H9 (cell line): ENCODE results near the gene PUM1. TPM values are rescaled to one million over a fixed set of nuclear protein-coding genes. Genes with fewer than 3 reads are reported as not detected.
"Not testable (repeated sequence)": the region's sequence is repeated elsewhere in the genome, so short reads cannot be mapped to it uniquely, and the experiment has no call there.

Experiments
- DNase-seq: peaks from one replicate; pipeline ENCODE4 v3.0.0-alpha.2; 2017
- H2AFZ ChIP-seq: one replicate; pipeline ENCODE4 v1.6.1; 2013; ENCODE audit warnings: mild to moderate bottlenecking, low read length, control low read depth, moderate library complexity
- H2AK5ac ChIP-seq: 2 replicates; pipeline ENCODE4 v1.6.1; 2013; ENCODE audit warnings: low read length, control low read depth, mixed read lengths; ENCODE audit not compliant: insufficient read length
- H2BK120ac ChIP-seq: one replicate; pipeline ENCODE4 v1.6.1; 2013; ENCODE audit warnings: low read depth, mild to moderate bottlenecking, low read length, control low read depth, inconsistent platforms; ENCODE audit not compliant: poor library complexity, severe bottlenecking
- H2BK12ac ChIP-seq: 2 replicates; pipeline ENCODE4 v1.6.1; 2013; ENCODE audit warnings: low read length, control low read depth, mixed read lengths, low read depth; ENCODE audit not compliant: insufficient read length
- H2BK15ac ChIP-seq: 2 replicates; pipeline ENCODE4 v1.6.1; 2013; ENCODE audit warnings: low read depth, low read length, control low read depth
- H2BK20ac ChIP-seq: one replicate; pipeline ENCODE4 v1.6.1; 2013; ENCODE audit warnings: low read depth, mild to moderate bottlenecking, low read length, control low read depth, inconsistent platforms; ENCODE audit not compliant: poor library complexity, severe bottlenecking
- H2BK5ac ChIP-seq: 2 replicates; pipeline ENCODE4 v1.6.1; 2013; ENCODE audit warnings: low read length, control low read depth, mixed read lengths; ENCODE audit not compliant: insufficient read length
- H3K14ac ChIP-seq: 2 replicates; pipeline ENCODE4 v1.6.1; 2013; ENCODE audit warnings: low read length, control low read depth; ENCODE audit not compliant: insufficient read depth
- H3K18ac ChIP-seq: 2 replicates; pipeline ENCODE4 v1.6.1; 2013; ENCODE audit warnings: low read depth, mild to moderate bottlenecking, mixed read lengths, low read length, control low read depth; ENCODE audit not compliant: insufficient read length
- H3K23ac ChIP-seq: 2 replicates; pipeline ENCODE4 v1.6.1; 2013; ENCODE audit warnings: low read length, control low read depth, mixed read lengths, low read depth; ENCODE audit not compliant: insufficient read length
- H3K23me2 ChIP-seq: 2 replicates; pipeline ENCODE4 v1.6.1; 2013; ENCODE audit warnings: low read depth, mild to moderate bottlenecking, mixed read lengths, low read length, control low read depth; ENCODE audit not compliant: insufficient read length, poor library complexity, severe bottlenecking
- H3K27ac ChIP-seq: 2 replicates; pipeline ENCODE4 v1.5.1; 2013; ENCODE audit warnings: low read length, control low read depth, mixed read lengths, low read depth; ENCODE audit not compliant: insufficient read length
- H3K27me3 ChIP-seq: 2 replicates; pipeline ENCODE4 v1.6.1; 2013; ENCODE audit warnings: low read length, control low read depth, inconsistent platforms; ENCODE audit not compliant: insufficient read depth
- H3K4ac ChIP-seq: 2 replicates; pipeline ENCODE4 v1.6.1; 2013; ENCODE audit warnings: low read depth, mild to moderate bottlenecking, control low read depth, inconsistent platforms, low read length, moderate library complexity
- H3K4me1 ChIP-seq: 2 replicates; pipeline ENCODE4 v1.6.1; 2013; ENCODE audit warnings: low read length, control low read depth, inconsistent platforms; ENCODE audit not compliant: insufficient read depth
- H3K4me2 ChIP-seq: 2 replicates; pipeline ENCODE4 v1.6.1; 2013; ENCODE audit warnings: low read length, control low read depth, mixed read lengths; ENCODE audit not compliant: insufficient read length, insufficient read depth
- H3K56ac ChIP-seq: 2 replicates; pipeline ENCODE4 v1.6.1; 2013; ENCODE audit warnings: low read depth, mild to moderate bottlenecking, mixed read lengths, low read length, control low read depth; ENCODE audit not compliant: insufficient read length
- H3K79me1 ChIP-seq: 2 replicates; pipeline ENCODE4 v1.6.1; 2013; ENCODE audit warnings: low read depth, mild to moderate bottlenecking, moderate library complexity, low read length, control low read depth, inconsistent platforms; ENCODE audit not compliant: insufficient read depth, poor library complexity, severe bottlenecking
- H3K79me2 ChIP-seq: 2 replicates; pipeline ENCODE4 v1.6.1; 2013; ENCODE audit warnings: low read length, control low read depth, inconsistent platforms; ENCODE audit not compliant: insufficient read depth
- H3K9ac ChIP-seq: 2 replicates; pipeline ENCODE4 v1.6.1; 2013; ENCODE audit warnings: low read length, control low read depth, mixed read lengths; ENCODE audit not compliant: insufficient read length; ENCODE audit errors: extremely low read depth
- H3K9me3 ChIP-seq: one replicate; pipeline ENCODE4 v1.6.1; 2013; ENCODE audit warnings: low read depth, low read length, inconsistent platforms; ENCODE audit not compliant: control insufficient read depth
- H3T11ph ChIP-seq: one replicate; pipeline ENCODE4 v1.6.1; 2013; ENCODE audit warnings: mild to moderate bottlenecking, low read length, control low read depth, inconsistent platforms
- H4K20me1 ChIP-seq: one replicate; pipeline ENCODE4 v1.6.1; 2013; ENCODE audit not compliant: control insufficient read depth, insufficient read length, insufficient read depth
- H4K5ac ChIP-seq: 2 replicates; pipeline ENCODE4 v1.6.1; 2013; ENCODE audit warnings: low read depth, mild to moderate bottlenecking, mixed read lengths, low read length, control low read depth; ENCODE audit not compliant: insufficient read length
- H4K8ac ChIP-seq: replicated peaks from 2 replicates; pipeline ENCODE4 v1.6.1; 2013; ENCODE audit warnings: low read length, control low read depth, mixed read lengths, low read depth; ENCODE audit not compliant: insufficient read length
- H4K91ac ChIP-seq: 2 replicates; pipeline ENCODE4 v1.6.1; 2013; ENCODE audit warnings: low read depth, mild to moderate bottlenecking, moderate library complexity, mixed read lengths, low read length, control low read depth; ENCODE audit not compliant: insufficient read length
- H3K27ac Mint-ChIP-seq, 3 experiments: 2 replicates in 2 of 3; 3 replicates in 1 of 3; pipeline ENCODE4 v1.8.0; 2020 to 2021; ENCODE audit warnings: mixed read lengths in 3 of 3, mild to moderate bottlenecking in 1 of 3, moderate library complexity in 1 of 3
- H3K27me3 Mint-ChIP-seq: 2 replicates; pipeline ENCODE4 v1.8.0; 2021; ENCODE audit warnings: low read depth, mild to moderate bottlenecking, moderate library complexity, mixed read lengths
- H3K36me3 Mint-ChIP-seq, 3 experiments: 2 replicates in 2 of 3; 3 replicates in 1 of 3; pipeline ENCODE4 v1.8.0; 2020 to 2021; ENCODE audit warnings: low read depth in 3 of 3, mixed read lengths in 3 of 3; ENCODE audit not compliant: insufficient read depth in 1 of 3
- H3K4me1 Mint-ChIP-seq, 2 experiments: 2 replicates each; pipeline ENCODE4 v1.8.0; 2020; ENCODE audit warnings: mixed read lengths in 2 of 2
- H3K4me3 Mint-ChIP-seq, 2 experiments: 2 replicates in 1 of 2; 3 replicates in 1 of 2; pipeline ENCODE4 v1.8.0; 2020 to 2021; ENCODE audit warnings: mild to moderate bottlenecking in 2 of 2, mixed read lengths in 2 of 2, moderate library complexity in 1 of 2
- H3K9me3 Mint-ChIP-seq, 2 experiments: 2 replicates in 1 of 2; 3 replicates in 1 of 2; pipeline ENCODE4 v1.8.0; 2020; ENCODE audit warnings: mild to moderate bottlenecking in 2 of 2, mixed read lengths in 2 of 2, moderate library complexity in 1 of 2
- WGBS: extraction: QIAGEN DNeasy Blood & Tissue Kit; methylation state at CpG from one replicate; pipeline ENCODE4 v1.1.7; 2013; ENCODE audit warnings: missing lambda C conversion rate, low lambda C conversion rate, mixed read lengths; ENCODE audit not compliant: insufficient read length; ENCODE audit errors: extremely low coverage; 5-methylcytosine and 5-hydroxymethylcytosine counted together
- total RNA-seq: library from RNA; stranded (reverse); gene quantifications from 2 replicates; pipeline ENCODE4 v1.2.1, GENCODE V29; 2021
- TF ChIP-seq, protein P1 (sequence below): fragments of 200-600 bp; sonication (generic); conservative IDR thresholded peaks from 3 replicates; pipeline ENCODE4 v1.8.0; 2021; ENCODE audit warnings: antibody characterized with exemption, mild to moderate bottlenecking

The PUM1 gene
- total RNA-seq, 1 experiment from 2014 or later, result 164 TPM

DNA sequence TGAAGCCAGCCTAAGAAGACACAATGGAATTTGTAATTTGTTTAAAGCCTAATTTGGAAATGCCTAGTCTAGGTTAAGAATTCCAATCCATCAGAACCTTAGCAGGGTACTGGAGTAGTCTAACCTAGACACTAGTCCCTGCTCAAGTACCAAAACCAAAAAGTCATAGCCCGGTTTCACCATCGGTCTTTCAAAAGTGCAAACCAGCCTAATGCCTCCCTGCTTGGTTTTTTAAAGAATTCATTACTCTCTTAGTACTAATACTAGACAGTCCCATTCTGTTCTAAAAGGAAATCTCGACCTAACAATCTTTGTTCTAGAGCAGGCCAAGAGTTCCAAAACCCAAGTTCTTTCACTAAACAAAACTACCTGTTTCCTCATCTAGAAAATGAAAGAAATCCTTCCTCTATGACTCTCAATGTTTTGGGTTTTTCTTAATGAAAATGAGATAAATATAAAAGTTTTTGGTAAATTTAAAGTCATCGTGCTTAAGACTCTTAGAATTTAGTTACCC lies 2.6 kb downstream of the PUM1 start:
- peaks cover 17 to 27% of the 10 kb centered on the region in 2 experiments for H3K4me1 Mint-ChIP-seq

DNA sequence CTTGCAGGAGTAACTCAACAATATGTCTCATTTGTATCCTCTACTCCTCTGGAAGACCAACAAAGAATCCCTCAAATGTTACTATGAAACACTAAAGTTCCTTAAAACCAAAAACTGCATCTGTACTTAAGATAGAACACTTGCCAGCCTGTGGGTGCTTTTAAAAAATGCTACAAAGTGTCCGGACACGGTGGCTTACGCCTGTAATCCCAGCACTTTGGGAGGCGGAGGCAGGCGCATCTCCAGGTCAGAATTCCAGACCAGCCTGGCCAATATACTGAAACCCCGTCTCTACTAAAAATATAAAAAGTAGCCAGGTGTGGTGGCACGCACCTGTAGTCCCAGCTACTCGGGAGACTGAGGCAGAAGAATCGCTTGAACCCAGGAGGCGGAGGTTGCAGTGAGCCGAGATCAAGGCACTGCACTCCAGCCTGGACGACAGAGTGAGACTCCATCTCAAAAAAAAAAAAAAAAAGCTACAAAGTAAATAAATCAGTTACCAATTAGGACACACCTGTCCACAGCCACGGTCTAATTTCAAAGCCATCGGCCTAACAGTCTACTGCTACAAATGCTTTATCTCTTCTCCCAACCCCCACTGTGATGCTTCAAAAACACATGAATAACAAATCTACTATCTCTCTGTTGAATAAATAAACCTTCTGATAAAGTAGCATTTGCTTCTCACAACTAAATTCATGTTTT lies 3.2 kb downstream of the PUM1 start:
- not testable (repeated sequence) for DNase-seq

More for the DNA sequence above, 2.6 kb downstream of the PUM1 start:
- Histone ChIP-seq H3K9me3 (no peaks in the 10 kb centered on the region), H3K14ac (no peak overlapping the region), H2AK5ac (no peak overlapping the region), H3K27me3 (no peaks in the 10 kb centered on the region), H4K8ac (no peak overlapping the region), H2BK15ac (no peak overlapping the region), H2BK120ac (no peak overlapping the region), H3K4me1 (peaks cover 2% of the 10 kb centered on the region; the same call in 1 of the 2 replicates), H3K56ac (no peak overlapping the region), H3K27ac (no peak overlapping the region), H4K5ac (no peak overlapping the region), H3K9ac (peak overlapping the region; percentile 51), H3T11ph (no peak overlapping the region), H3K79me2 (peaks cover 61% of the 10 kb centered on the region), H3K23me2 (peaks cover 10% of the 10 kb centered on the region), H2AFZ (no peak overlapping the region), H4K20me1 (no peaks in the 10 kb centered on the region), H2BK20ac (no peak overlapping the region), H3K23ac (no peak overlapping the region), H3K4ac (no peak overlapping the region), H2BK5ac (no peak overlapping the region), H2BK12ac (no peak overlapping the region), H3K4me2 (peak overlapping the region; percentile 60), H4K91ac (no peak overlapping the region), H3K18ac (no peak overlapping the region), H3K79me1 (no peaks in the 10 kb centered on the region)
- H3K9me3 Mint-ChIP-seq, result no peaks in the 10 kb centered on the region; a peak in 3 of 5 replicates
- H3K27ac Mint-ChIP-seq, result no peak overlapping the region
- no peaks in the 10 kb centered on the region for H3K27me3 Mint-ChIP-seq
- H3K4me3 Mint-ChIP-seq, result peak overlapping the region; percentile 95 to 98
- peaks cover 24 to 29% (median 28%) of the 10 kb centered on the region in 3 experiments for H3K36me3 Mint-ChIP-seq
- no CpG with 5 or more reads among the region's 4 CpGs for WGBS
- DNase-seq, result no peak
- TF ChIP-seq, protein P1, sequence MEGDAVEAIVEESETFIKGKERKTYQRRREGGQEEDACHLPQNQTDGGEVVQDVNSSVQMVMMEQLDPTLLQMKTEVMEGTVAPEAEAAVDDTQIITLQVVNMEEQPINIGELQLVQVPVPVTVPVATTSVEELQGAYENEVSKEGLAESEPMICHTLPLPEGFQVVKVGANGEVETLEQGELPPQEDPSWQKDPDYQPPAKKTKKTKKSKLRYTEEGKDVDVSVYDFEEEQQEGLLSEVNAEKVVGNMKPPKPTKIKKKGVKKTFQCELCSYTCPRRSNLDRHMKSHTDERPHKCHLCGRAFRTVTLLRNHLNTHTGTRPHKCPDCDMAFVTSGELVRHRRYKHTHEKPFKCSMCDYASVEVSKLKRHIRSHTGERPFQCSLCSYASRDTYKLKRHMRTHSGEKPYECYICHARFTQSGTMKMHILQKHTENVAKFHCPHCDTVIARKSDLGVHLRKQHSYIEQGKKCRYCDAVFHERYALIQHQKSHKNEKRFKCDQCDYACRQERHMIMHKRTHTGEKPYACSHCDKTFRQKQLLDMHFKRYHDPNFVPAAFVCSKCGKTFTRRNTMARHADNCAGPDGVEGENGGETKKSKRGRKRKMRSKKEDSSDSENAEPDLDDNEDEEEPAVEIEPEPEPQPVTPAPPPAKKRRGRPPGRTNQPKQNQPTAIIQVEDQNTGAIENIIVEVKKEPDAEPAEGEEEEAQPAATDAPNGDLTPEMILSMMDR, result no peak

More for the DNA sequence above, 3.2 kb downstream of the PUM1 start:
- H3T11ph ChIP-seq, H2BK5ac ChIP-seq, H3K23ac ChIP-seq, H3K9me3 Mint-ChIP-seq, H4K8ac ChIP-seq, H3K56ac ChIP-seq, H3K27me3 Mint-ChIP-seq, H3K18ac ChIP-seq, H3K9me3 ChIP-seq, H2AK5ac ChIP-seq, H2BK20ac ChIP-seq, H4K20me1 ChIP-seq, H4K5ac ChIP-seq, H2AFZ ChIP-seq, H3K9ac ChIP-seq, H2BK120ac ChIP-seq, H3K27ac ChIP-seq, H2BK12ac ChIP-seq, H4K91ac ChIP-seq, H2BK15ac ChIP-seq, H3K79me1 ChIP-seq, H3K4me1 ChIP-seq, H3K27me3 ChIP-seq, H3K14ac ChIP-seq, H3K4ac ChIP-seq: not testable (repeated sequence)
- peak overlapping the region; percentile 60 for H3K4me2 ChIP-seq
- Mint-ChIP-seq H3K4me3 (peak overlapping the region; percentile 95 to 98), H3K36me3 (peaks cover 28 to 35% (median 34%) of the 10 kb centered on the region in 3 experiments), H3K4me1 (peaks cover 17 to 28% of the 10 kb centered on the region in 2 experiments), H3K27ac (peak overlapping the region in 2 of 3 experiments; percentile 66 to 97; a peak in 1 of 7 replicates)
- peaks cover 10% of the 10 kb centered on the region for H3K23me2 ChIP-seq
- WGBS, result no CpG with 5 or more reads among the region's 14 CpGs
- H3K79me2 ChIP-seq, result peaks cover 65% of the 10 kb centered on the region
